HG03432 (cell line): ENCODE data around the gene PRXL2C.
"Not testable (repeated sequence)": the region's sequence is repeated elsewhere in the genome, so short reads cannot be mapped to it uniquely, and the experiment has no call there.

Experiments used
- ATAC-seq: cut with Tn5 transposase; IDR thresholded peaks from one replicate; pipeline ENCODE4 v1.9.1; 2021; ENCODE audit warnings: mild to moderate bottlenecking, moderate library complexity; ENCODE audit not compliant: unreplicated experiment

PRXL2C gene, protein sequence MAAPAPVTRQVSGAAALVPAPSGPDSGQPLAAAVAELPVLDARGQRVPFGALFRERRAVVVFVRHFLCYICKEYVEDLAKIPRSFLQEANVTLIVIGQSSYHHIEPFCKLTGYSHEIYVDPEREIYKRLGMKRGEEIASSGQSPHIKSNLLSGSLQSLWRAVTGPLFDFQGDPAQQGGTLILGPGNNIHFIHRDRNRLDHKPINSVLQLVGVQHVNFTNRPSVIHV

GRCh38 chr9:96655198-96655851 lies at the start of gene PRXL2C:
Gene PRXL2C (minus strand): TSS chr9:96655317. CDS start chr9:96655281, 36 bp downstream.
- peak; percentile 80 for ATAC-seq

DNA sequence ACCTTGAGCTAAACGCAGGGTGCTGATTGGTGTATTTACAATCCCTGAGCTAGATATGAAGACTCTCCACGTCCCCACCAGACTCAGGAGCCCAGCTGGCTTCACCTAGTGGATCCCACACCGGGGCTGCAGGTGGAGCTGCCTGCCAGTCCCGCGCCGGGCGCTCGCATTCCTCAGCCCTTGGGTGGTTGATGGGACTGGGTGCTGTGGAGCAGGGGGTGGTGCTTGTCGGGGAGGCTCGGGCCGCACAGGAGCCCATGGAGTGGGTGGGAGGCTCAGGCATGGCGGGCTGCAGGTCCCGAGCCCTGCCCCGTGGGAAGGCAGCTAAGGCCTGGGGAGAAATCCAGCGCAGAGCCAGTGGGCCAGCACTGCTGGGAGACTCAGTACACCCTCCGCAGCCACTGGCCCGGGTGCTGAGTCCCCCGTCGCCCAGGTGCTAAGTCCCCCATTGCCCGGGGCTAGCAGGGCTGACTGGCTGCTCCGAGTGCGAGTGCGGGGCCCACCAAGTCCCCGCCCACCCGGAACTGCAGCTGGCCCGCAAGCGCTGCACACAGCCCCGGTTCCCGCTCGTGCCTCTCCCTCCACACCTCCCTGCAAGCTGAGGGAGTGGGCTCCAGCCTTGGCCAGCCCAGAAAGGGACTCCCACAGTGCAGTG lies 45.7 kb upstream of the PRXL2C start:
- ATAC-seq: not testable (repeated sequence)

DNA sequence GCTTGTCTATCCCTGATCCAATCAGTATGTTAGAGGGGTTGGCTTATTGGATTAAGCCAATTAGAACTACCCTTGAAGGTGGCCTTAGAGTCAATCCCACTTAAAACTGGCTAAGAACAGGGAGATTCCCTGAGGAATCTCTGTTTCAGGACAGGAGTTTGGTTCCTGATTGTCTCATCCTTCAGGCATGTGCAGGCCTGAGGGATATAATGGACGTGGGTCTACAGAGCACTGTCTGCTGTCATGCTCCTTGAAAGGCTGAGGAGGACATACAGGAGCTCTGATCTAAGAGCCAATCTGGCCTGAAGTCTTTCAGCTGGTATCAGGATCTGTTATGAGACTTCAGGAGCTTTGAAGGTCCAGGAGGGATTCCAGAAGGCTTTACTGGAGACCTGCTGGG lies 36.2 kb upstream of the PRXL2C start:
- no peak for ATAC-seq

- no peak for ATAC-seq
Observed at GRCh38 chr9:96688745-96689464, 33.8 kb upstream of the PRXL2C start.

GRCh38 chr9:96688187-96688586 lies 33.1 kb upstream of the PRXL2C start:
- ATAC-seq: no peak

- ATAC-seq: no peak
Observed at GRCh38 chr9:96686638-96687335, 31.7 kb upstream of the PRXL2C start.

- no peak for ATAC-seq
Observed at GRCh38 chr9:96680812-96681499, 25.8 kb upstream of the PRXL2C start.

DNA sequence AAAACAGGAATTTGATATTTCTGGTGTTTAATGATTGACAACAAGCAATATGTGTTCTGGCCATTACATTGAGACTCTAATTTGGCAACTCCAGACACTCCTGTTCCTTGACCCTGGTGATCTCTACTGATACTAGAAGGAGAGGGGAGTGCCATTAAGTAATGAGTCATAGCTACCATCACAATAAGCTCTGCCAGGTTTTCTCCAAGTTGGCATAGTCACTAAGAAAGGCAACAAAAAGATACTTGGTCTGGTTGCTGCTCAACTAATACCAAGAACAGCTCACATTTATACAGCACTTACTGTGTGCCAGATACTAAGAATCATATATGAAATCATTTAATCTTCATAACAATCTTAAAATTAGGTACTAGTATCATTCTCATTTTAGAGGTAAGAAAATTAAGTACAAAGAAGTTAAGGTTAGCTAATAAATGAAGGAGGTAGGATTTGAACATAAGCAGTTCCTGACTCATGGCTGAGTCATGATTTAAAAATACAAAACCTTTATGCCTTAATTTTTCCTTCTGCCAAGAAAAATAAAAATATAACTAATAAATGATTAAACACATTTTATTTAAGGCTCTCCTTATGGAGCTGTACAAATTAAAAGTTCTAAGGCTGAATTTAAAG lies 19.9 kb upstream of the PRXL2C start:
- ATAC-seq: no peak

DNA sequence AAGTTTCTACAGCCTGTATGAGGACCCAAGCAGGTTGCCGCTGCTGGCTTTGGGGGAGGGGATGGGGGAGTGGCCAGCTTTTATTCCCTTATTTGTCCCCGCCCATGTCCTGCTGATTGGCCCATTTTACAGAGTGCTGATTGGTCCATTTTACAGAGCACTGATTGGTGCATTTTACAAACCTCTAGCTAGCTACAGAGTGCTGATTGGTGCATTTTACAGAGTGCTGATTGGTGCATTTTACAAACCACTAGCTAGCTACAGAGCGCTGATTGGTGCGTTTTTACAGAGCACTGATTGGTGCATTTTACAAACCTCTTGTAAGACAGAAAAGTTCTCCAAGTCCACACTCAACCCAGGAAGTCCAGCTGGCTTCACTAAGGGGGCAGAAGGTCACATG lies 18.7 kb upstream of the PRXL2C start:
- ATAC-seq: not testable (repeated sequence)

DNA sequence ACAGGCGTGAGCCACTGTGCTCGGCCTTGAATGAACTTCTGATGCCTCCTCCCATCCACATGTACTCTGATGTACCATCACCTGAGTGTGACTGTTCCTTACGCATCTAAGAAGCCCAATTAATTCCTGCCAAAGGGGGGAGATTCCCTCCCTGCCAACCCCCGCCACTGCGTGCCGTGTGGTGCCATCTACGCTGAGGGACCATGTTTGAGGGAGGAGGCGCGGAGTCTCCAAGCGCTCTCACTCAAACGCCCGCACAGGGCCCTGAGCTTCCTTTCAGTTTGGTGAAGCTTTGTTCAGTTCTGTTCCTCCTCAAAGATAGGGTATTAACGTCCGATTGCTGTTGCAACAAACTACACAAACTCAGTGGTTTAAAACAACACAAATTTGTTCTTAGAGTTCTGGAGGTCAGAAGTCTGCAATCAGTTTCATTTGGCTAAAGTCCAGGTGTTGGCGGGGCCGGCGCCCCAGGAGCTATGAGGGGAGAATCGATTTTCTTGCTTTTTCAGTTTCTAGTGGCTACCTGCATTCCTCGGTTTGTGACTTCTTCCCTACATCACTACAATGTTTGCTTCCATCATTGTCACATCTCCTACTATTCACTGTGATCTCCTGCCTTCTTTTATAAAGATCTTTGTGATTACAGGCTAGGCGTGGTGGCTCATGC lies 13.9 kb upstream of the PRXL2C start:
- no peak for ATAC-seq

DNA sequence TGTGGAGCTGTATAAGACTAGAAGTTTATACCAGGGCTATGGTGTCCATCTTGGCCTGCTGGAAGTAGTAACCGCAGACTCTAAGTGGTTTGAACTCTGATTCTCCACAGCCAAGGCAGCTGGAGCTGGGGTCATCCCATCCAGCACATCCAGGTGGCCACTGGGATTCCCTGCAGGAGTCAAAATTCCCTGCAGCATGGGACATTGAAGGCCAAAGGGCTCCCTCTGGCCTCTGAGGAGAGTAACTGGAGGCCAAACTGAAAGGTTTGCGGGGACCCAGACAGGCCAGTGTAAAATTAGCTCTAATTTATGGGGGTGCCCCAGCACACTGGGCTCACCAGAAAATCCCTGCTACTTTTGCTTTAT lies 12.2 kb upstream of the PRXL2C start:
- ATAC-seq: no peak

- ATAC-seq: peak; percentile 69
Observed at GRCh38 chr9:96666653-96667362, 11.7 kb upstream of the PRXL2C start.

DNA sequence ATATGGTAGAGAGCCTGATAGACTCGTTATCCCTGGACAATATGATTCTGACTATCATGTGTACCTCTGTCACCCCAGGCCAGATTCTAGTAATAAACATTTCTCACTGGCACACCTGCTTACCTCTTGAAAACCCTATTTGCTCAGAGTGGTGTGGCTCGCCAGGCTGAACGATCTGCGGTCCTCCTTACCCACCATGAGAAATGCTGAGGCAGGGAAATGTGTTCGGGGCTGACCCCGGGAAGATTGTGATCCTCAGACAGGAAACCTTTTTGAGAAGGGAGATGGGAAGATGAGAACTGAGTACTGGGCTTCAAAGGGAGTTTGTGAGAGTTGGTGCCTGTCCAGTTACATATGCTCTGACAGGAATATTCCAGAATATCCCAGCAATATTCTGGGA lies 10.7 kb upstream of the PRXL2C start:
- no peak for ATAC-seq

DNA sequence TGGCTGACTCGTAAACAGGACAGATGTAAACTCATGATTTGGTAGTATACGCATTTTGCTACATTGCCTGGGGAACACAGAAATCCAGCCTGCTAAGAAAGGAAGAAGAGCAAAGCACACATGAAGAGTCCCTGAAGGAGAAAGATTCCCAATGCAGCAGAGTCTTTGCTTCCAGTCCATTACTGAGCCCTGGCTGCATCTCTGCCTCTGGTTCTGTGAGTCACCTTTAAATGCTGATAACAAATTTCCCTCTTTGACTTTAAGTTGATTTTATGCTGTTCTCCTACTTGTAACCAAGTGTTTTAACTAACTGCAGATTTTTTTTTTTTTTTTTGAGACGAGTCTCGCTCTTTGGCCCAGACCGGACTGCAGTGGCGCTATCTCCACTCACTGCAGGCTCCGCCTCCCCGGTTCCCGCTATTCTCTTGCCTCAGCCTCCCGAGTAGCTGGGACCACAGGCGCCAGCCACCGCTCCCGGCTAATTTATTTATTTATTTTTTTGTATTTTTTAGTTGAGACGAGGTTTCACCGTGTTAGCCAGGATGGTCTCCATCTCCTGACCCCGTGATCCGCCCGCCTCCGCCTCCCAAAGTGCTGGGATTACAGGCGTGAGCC lies 8.5 kb upstream of the PRXL2C start:
- no peak for ATAC-seq

- no peak for ATAC-seq
Observed at GRCh38 chr9:96661711-96662110, 6.6 kb upstream of the PRXL2C start.

DNA sequence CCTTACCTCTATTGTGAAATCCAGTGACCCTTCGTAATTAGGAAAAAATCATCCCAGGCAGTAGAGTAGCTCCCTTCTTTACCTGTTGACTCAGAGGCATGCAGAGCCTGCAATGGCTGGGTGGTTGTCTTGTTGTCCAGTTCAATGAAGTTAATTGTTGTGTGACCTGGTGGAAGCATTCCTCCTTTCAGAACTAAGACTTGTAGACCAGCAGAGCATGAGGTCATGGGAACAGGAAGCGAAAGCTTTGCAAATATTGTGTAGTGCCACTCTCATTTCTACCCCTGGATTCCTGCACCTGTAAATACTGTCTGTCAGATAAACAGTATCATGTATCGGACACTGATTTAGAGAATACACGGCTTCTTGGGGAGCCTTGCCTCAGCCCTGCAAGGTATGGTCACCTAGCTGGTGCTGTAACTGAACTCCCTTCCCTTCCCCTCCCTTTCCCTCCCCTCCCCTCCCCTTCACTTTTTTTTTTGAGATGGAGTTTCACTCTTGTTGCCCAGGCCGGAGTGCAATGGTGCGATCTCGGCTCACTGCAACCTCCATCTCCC lies 5.7 kb upstream of the PRXL2C start:
- no peak for ATAC-seq

- ATAC-seq: peak; percentile 65
Observed at GRCh38 chr9:96654450-96655197, 493 bp downstream of the PRXL2C start.
